H9 (cell line): ENCODE data around the gene C16orf90. TPM values are rescaled to one million over a fixed set of nuclear protein-coding genes. Genes with fewer than 3 reads are reported as not detected.

Experiments used
- DNase-seq: peaks from one replicate; pipeline ENCODE4 v3.0.0-alpha.2; 2017
- H2AFZ ChIP-seq: one replicate; pipeline ENCODE4 v1.6.1; 2013; ENCODE audit warnings: mild to moderate bottlenecking, low read length, control low read depth, moderate library complexity
- H2AK5ac ChIP-seq: 2 replicates; pipeline ENCODE4 v1.6.1; 2013; ENCODE audit warnings: low read length, control low read depth, mixed read lengths; ENCODE audit not compliant: insufficient read length
- H2BK120ac ChIP-seq: one replicate; pipeline ENCODE4 v1.6.1; 2013; ENCODE audit warnings: low read depth, mild to moderate bottlenecking, low read length, control low read depth, inconsistent platforms; ENCODE audit not compliant: poor library complexity, severe bottlenecking
- H2BK12ac ChIP-seq: 2 replicates; pipeline ENCODE4 v1.6.1; 2013; ENCODE audit warnings: low read length, control low read depth, mixed read lengths, low read depth; ENCODE audit not compliant: insufficient read length
- H2BK15ac ChIP-seq: 2 replicates; pipeline ENCODE4 v1.6.1; 2013; ENCODE audit warnings: low read depth, low read length, control low read depth
- H2BK20ac ChIP-seq: one replicate; pipeline ENCODE4 v1.6.1; 2013; ENCODE audit warnings: low read depth, mild to moderate bottlenecking, low read length, control low read depth, inconsistent platforms; ENCODE audit not compliant: poor library complexity, severe bottlenecking
- H2BK5ac ChIP-seq: 2 replicates; pipeline ENCODE4 v1.6.1; 2013; ENCODE audit warnings: low read length, control low read depth, mixed read lengths; ENCODE audit not compliant: insufficient read length
- H3K14ac ChIP-seq: 2 replicates; pipeline ENCODE4 v1.6.1; 2013; ENCODE audit warnings: low read length, control low read depth; ENCODE audit not compliant: insufficient read depth
- H3K18ac ChIP-seq: 2 replicates; pipeline ENCODE4 v1.6.1; 2013; ENCODE audit warnings: low read depth, mild to moderate bottlenecking, mixed read lengths, low read length, control low read depth; ENCODE audit not compliant: insufficient read length
- H3K23ac ChIP-seq: 2 replicates; pipeline ENCODE4 v1.6.1; 2013; ENCODE audit warnings: low read length, control low read depth, mixed read lengths, low read depth; ENCODE audit not compliant: insufficient read length
- H3K23me2 ChIP-seq: 2 replicates; pipeline ENCODE4 v1.6.1; 2013; ENCODE audit warnings: low read depth, mild to moderate bottlenecking, mixed read lengths, low read length, control low read depth; ENCODE audit not compliant: insufficient read length, poor library complexity, severe bottlenecking
- H3K27ac ChIP-seq: 2 replicates; pipeline ENCODE4 v1.5.1; 2013; ENCODE audit warnings: low read length, control low read depth, mixed read lengths, low read depth; ENCODE audit not compliant: insufficient read length
- H3K27me3 ChIP-seq: 2 replicates; pipeline ENCODE4 v1.6.1; 2013; ENCODE audit warnings: low read length, control low read depth, inconsistent platforms; ENCODE audit not compliant: insufficient read depth
- H3K4ac ChIP-seq: 2 replicates; pipeline ENCODE4 v1.6.1; 2013; ENCODE audit warnings: low read depth, mild to moderate bottlenecking, control low read depth, inconsistent platforms, low read length, moderate library complexity
- H3K4me1 ChIP-seq: 2 replicates; pipeline ENCODE4 v1.6.1; 2013; ENCODE audit warnings: low read length, control low read depth, inconsistent platforms; ENCODE audit not compliant: insufficient read depth
- H3K4me2 ChIP-seq: 2 replicates; pipeline ENCODE4 v1.6.1; 2013; ENCODE audit warnings: low read length, control low read depth, mixed read lengths; ENCODE audit not compliant: insufficient read length, insufficient read depth
- H3K56ac ChIP-seq: 2 replicates; pipeline ENCODE4 v1.6.1; 2013; ENCODE audit warnings: low read depth, mild to moderate bottlenecking, mixed read lengths, low read length, control low read depth; ENCODE audit not compliant: insufficient read length
- H3K79me1 ChIP-seq: 2 replicates; pipeline ENCODE4 v1.6.1; 2013; ENCODE audit warnings: low read depth, mild to moderate bottlenecking, moderate library complexity, low read length, control low read depth, inconsistent platforms; ENCODE audit not compliant: insufficient read depth, poor library complexity, severe bottlenecking
- H3K79me2 ChIP-seq: 2 replicates; pipeline ENCODE4 v1.6.1; 2013; ENCODE audit warnings: low read length, control low read depth, inconsistent platforms; ENCODE audit not compliant: insufficient read depth
- H3K9ac ChIP-seq: 2 replicates; pipeline ENCODE4 v1.6.1; 2013; ENCODE audit warnings: low read length, control low read depth, mixed read lengths; ENCODE audit not compliant: insufficient read length; ENCODE audit errors: extremely low read depth
- H3K9me3 ChIP-seq: one replicate; pipeline ENCODE4 v1.6.1; 2013; ENCODE audit warnings: low read depth, low read length, inconsistent platforms; ENCODE audit not compliant: control insufficient read depth
- H3T11ph ChIP-seq: one replicate; pipeline ENCODE4 v1.6.1; 2013; ENCODE audit warnings: mild to moderate bottlenecking, low read length, control low read depth, inconsistent platforms
- H4K20me1 ChIP-seq: one replicate; pipeline ENCODE4 v1.6.1; 2013; ENCODE audit not compliant: control insufficient read depth, insufficient read length, insufficient read depth
- H4K5ac ChIP-seq: 2 replicates; pipeline ENCODE4 v1.6.1; 2013; ENCODE audit warnings: low read depth, mild to moderate bottlenecking, mixed read lengths, low read length, control low read depth; ENCODE audit not compliant: insufficient read length
- H4K8ac ChIP-seq: replicated peaks from 2 replicates; pipeline ENCODE4 v1.6.1; 2013; ENCODE audit warnings: low read length, control low read depth, mixed read lengths, low read depth; ENCODE audit not compliant: insufficient read length
- H4K91ac ChIP-seq: 2 replicates; pipeline ENCODE4 v1.6.1; 2013; ENCODE audit warnings: low read depth, mild to moderate bottlenecking, moderate library complexity, mixed read lengths, low read length, control low read depth; ENCODE audit not compliant: insufficient read length
- H3K27ac Mint-ChIP-seq, 3 experiments: 2 replicates in 2 of 3; 3 replicates in 1 of 3; pipeline ENCODE4 v1.8.0; 2020 to 2021; ENCODE audit warnings: mixed read lengths in 3 of 3, mild to moderate bottlenecking in 1 of 3, moderate library complexity in 1 of 3
- H3K27me3 Mint-ChIP-seq: 2 replicates; pipeline ENCODE4 v1.8.0; 2021; ENCODE audit warnings: low read depth, mild to moderate bottlenecking, moderate library complexity, mixed read lengths
- H3K36me3 Mint-ChIP-seq, 3 experiments: 2 replicates in 2 of 3; 3 replicates in 1 of 3; pipeline ENCODE4 v1.8.0; 2020 to 2021; ENCODE audit warnings: low read depth in 3 of 3, mixed read lengths in 3 of 3; ENCODE audit not compliant: insufficient read depth in 1 of 3
- H3K4me1 Mint-ChIP-seq, 2 experiments: 2 replicates each; pipeline ENCODE4 v1.8.0; 2020; ENCODE audit warnings: mixed read lengths in 2 of 2
- H3K4me3 Mint-ChIP-seq, 2 experiments: 2 replicates in 1 of 2; 3 replicates in 1 of 2; pipeline ENCODE4 v1.8.0; 2020 to 2021; ENCODE audit warnings: mild to moderate bottlenecking in 2 of 2, mixed read lengths in 2 of 2, moderate library complexity in 1 of 2
- H3K9me3 Mint-ChIP-seq, 2 experiments: 2 replicates in 1 of 2; 3 replicates in 1 of 2; pipeline ENCODE4 v1.8.0; 2020; ENCODE audit warnings: mild to moderate bottlenecking in 2 of 2, mixed read lengths in 2 of 2, moderate library complexity in 1 of 2
- CTCF ChIP-seq: fragments of 200-600 bp; sonication (generic); conservative IDR thresholded peaks from 3 replicates; pipeline ENCODE4 v1.8.0; 2021; ENCODE audit warnings: antibody characterized with exemption, mild to moderate bottlenecking
- WGBS: extraction: QIAGEN DNeasy Blood & Tissue Kit; methylation state at CpG from one replicate; pipeline ENCODE4 v1.1.7; 2013; ENCODE audit warnings: missing lambda C conversion rate, low lambda C conversion rate, mixed read lengths; ENCODE audit not compliant: insufficient read length; ENCODE audit errors: extremely low coverage; 5-methylcytosine and 5-hydroxymethylcytosine counted together
- total RNA-seq: library from RNA; stranded (reverse); gene quantifications from 2 replicates; pipeline ENCODE4 v1.2.1, GENCODE V29; 2021

Gene C16orf90
- total RNA-seq, 1 experiment from 2014 or later, result not detected

- H4K20me1 ChIP-seq, result no peaks in the 10 kb centered on the region
- TF ChIP-seq CTCF, result no peak
- H4K8ac ChIP-seq, result no peak overlapping the region
- no peaks in the 10 kb centered on the region for H3K79me1 ChIP-seq
- no peak overlapping the region for H3K56ac ChIP-seq
- H2AK5ac ChIP-seq, result no peak overlapping the region
- H3K4me1 ChIP-seq, result no peaks in the 10 kb centered on the region
- H3K27me3 ChIP-seq, result no peaks in the 10 kb centered on the region
- H3K23me2 ChIP-seq, result no peaks in the 10 kb centered on the region
- Mint-ChIP-seq H3K27ac (no peak overlapping the region), H3K27me3 (no peaks in the 10 kb centered on the region), H3K4me3 (no peak overlapping the region), H3K4me1 (no peaks in the 10 kb centered on the region), H3K36me3 (peaks cover 44 to 55% (median 50%) of the 10 kb centered on the region in 3 experiments), H3K9me3 (peaks cover 16 to 17% of the 10 kb centered on the region in 2 experiments; a peak in 4 of 5 replicates)
- H2BK120ac ChIP-seq, result no peak overlapping the region
- H3K27ac ChIP-seq, result no peak overlapping the region
- no peak overlapping the region for H3T11ph ChIP-seq
- H3K9me3 ChIP-seq, result no peaks in the 10 kb centered on the region
- H4K91ac ChIP-seq, result no peak overlapping the region
- H2BK15ac ChIP-seq, result no peak overlapping the region
- no peak overlapping the region for H2BK12ac ChIP-seq
- no CpG with 5 or more reads among the region's 12 CpGs for WGBS
- DNase-seq, result no peak
- H2AFZ ChIP-seq, result no peak overlapping the region
- H3K14ac ChIP-seq, result no peak overlapping the region
- H3K23ac ChIP-seq, result no peak overlapping the region
- no peak overlapping the region for H2BK20ac ChIP-seq
- no peak overlapping the region for H4K5ac ChIP-seq
- H3K79me2 ChIP-seq, result no peaks in the 10 kb centered on the region
- H3K4me2 ChIP-seq, result no peak overlapping the region
- no peak overlapping the region for H3K18ac ChIP-seq
- no peak overlapping the region for H3K9ac ChIP-seq
- H3K4ac ChIP-seq, result no peak overlapping the region
- no peak overlapping the region for H2BK5ac ChIP-seq
Measured at GRCh38 chr16:3530371-3530914, 35.2 kb upstream of the C16orf90 start.
